Subcutaneous abdominal adipose tissue (tissue), 5 donors: ENCODE results near the gene TBC1D8.

Experiments used
- H3K27ac ChIP-seq: one replicate; pipeline ENCODE4 v1.7.0; 2013; ENCODE audit warnings: low read depth, mild to moderate bottlenecking, inconsistent platforms, low read length, moderate library complexity
- H3K27me3 ChIP-seq, 5 donors: one replicate each; pipeline ENCODE4 v1.7.0; 2013; ENCODE audit warnings: low read length in 5 of 5, inconsistent platforms in 1 of 5; ENCODE audit not compliant: control insufficient read depth in 5 of 5, insufficient read depth in 4 of 5
- H3K36me3 ChIP-seq, 5 donors: one replicate each; pipeline ENCODE4 v1.7.0; 2013; ENCODE audit warnings: low read length in 5 of 5; ENCODE audit not compliant: control insufficient read depth in 5 of 5, insufficient read depth in 5 of 5
- H3K4me1 ChIP-seq, 5 donors: one replicate each; pipeline ENCODE4 v1.7.0; 2013; ENCODE audit warnings: low read length in 5 of 5, mild to moderate bottlenecking in 3 of 5, moderate library complexity in 1 of 5; ENCODE audit not compliant: control insufficient read depth in 5 of 5, insufficient read depth in 5 of 5
- H3K4me3 ChIP-seq, 5 donors: one replicate each; pipeline ENCODE4 v1.7.0; 2013; ENCODE audit warnings: low read length in 5 of 5, low read depth in 1 of 5
- H3K9ac ChIP-seq, 5 donors: one replicate each; pipeline ENCODE4 v1.7.0; 2013; ENCODE audit warnings: low read length in 5 of 5, mild to moderate bottlenecking in 4 of 5, moderate library complexity in 3 of 5
- H3K9me3 ChIP-seq, 5 donors: one replicate each; pipeline ENCODE4 v1.7.0; 2013; ENCODE audit warnings: low read length in 5 of 5; ENCODE audit not compliant: control insufficient read depth in 5 of 5
- donor health status: healthy.
- donor health status: healthy.
- donor health status: healthy.
- donor health status: healthy.
- donor health status: healthy.

Gene TBC1D8

GRCh38 chr2:101140978-101141655 is 10.1 kb downstream of the TBC1D8 start:
- Histone ChIP-seq H3K9me3 (no peaks in the 10 kb centered on the region), H3K27ac (no peak overlapping the region), H3K4me3 (no peak overlapping the region), H3K27me3 (no peaks in the 10 kb centered on the region), H3K4me1 (peaks cover 0 to 4% (median 0%) of the 10 kb centered on the region in 5 donors), H3K36me3 (no peaks in the 10 kb centered on the region), H3K9ac (no peak overlapping the region)

GRCh38 chr2:101140237-101140636 is 10.9 kb downstream of the TBC1D8 start:
- H3K9me3 ChIP-seq, result no peaks in the 10 kb centered on the region
- H3K4me3 ChIP-seq, result no peak overlapping the region
- H3K27ac ChIP-seq, result no peak overlapping the region
- H3K27me3 ChIP-seq, result no peaks in the 10 kb centered on the region
- H3K36me3 ChIP-seq, result no peaks in the 10 kb centered on the region
- no peak overlapping the region for H3K9ac ChIP-seq
- H3K4me1 ChIP-seq, result peaks cover 0 to 4% (median 0%) of the 10 kb centered on the region in 5 donors

GRCh38 chr2:101139495-101139894 is 11.7 kb downstream of the TBC1D8 start:
- Histone ChIP-seq H3K4me3 (no peak overlapping the region), H3K9ac (no peak overlapping the region), H3K27ac (no peak overlapping the region), H3K27me3 (no peaks in the 10 kb centered on the region), H3K9me3 (no peaks in the 10 kb centered on the region), H3K4me1 (peaks cover 0 to 4% (median 0%) of the 10 kb centered on the region in 5 donors), H3K36me3 (no peaks in the 10 kb centered on the region)

GRCh38 chr2:101135412-101136296 is 15.5 kb downstream of the TBC1D8 start:
- Histone ChIP-seq H3K9me3 (no peaks in the 10 kb centered on the region), H3K4me1 (no peaks in the 10 kb centered on the region), H3K9ac (no peak overlapping the region), H3K27ac (no peak overlapping the region), H3K27me3 (no peaks in the 10 kb centered on the region), H3K36me3 (no peaks in the 10 kb centered on the region), H3K4me3 (no peak overlapping the region)

- Histone ChIP-seq H3K27me3 (no peaks in the 10 kb centered on the region), H3K4me3 (no peak overlapping the region), H3K27ac (no peak overlapping the region), H3K4me1 (no peaks in the 10 kb centered on the region), H3K9ac (no peak overlapping the region), H3K9me3 (no peaks in the 10 kb centered on the region), H3K36me3 (no peaks in the 10 kb centered on the region)
These were observed 17.6 kb downstream of the TBC1D8 start for GRCh38 chr2:101133492-101134100.

- Histone ChIP-seq H3K9me3 (no peaks in the 10 kb centered on the region), H3K27me3 (no peaks in the 10 kb centered on the region), H3K4me3 (no peak overlapping the region), H3K4me1 (no peaks in the 10 kb centered on the region), H3K36me3 (no peaks in the 10 kb centered on the region), H3K27ac (no peak overlapping the region), H3K9ac (no peak overlapping the region)
These were observed 19.0 kb downstream of the TBC1D8 start for GRCh38 chr2:101132202-101132601.

GRCh38 chr2:101130081-101130480 is 21.1 kb downstream of the TBC1D8 start:
- Histone ChIP-seq H3K27ac (no peak overlapping the region), H3K9ac (no peak overlapping the region), H3K9me3 (no peaks in the 10 kb centered on the region), H3K36me3 (no peaks in the 10 kb centered on the region), H3K27me3 (no peaks in the 10 kb centered on the region), H3K4me3 (no peak overlapping the region), H3K4me1 (peaks cover 0 to 14% (median 8%) of the 10 kb centered on the region in 5 donors)

GRCh38 chr2:101127319-101128056 is 23.7 kb downstream of the TBC1D8 start:
- Histone ChIP-seq H3K9me3 (no peaks in the 10 kb centered on the region), H3K36me3 (no peaks in the 10 kb centered on the region), H3K9ac (no peak overlapping the region), H3K4me1 (peaks cover 3 to 32% (median 27%) of the 10 kb centered on the region in 5 donors), H3K27ac (no peak overlapping the region), H3K4me3 (no peak overlapping the region), H3K27me3 (no peaks in the 10 kb centered on the region)

GRCh38 chr2:101125808-101126207 is 25.4 kb downstream of the TBC1D8 start:
- H3K9ac ChIP-seq, result no peak overlapping the region
- peaks cover 3 to 35% (median 27%) of the 10 kb centered on the region in 5 donors for H3K4me1 ChIP-seq
- H3K4me3 ChIP-seq, result no peak overlapping the region
- H3K9me3 ChIP-seq, result no peaks in the 10 kb centered on the region
- H3K36me3 ChIP-seq, result no peaks in the 10 kb centered on the region
- H3K27ac ChIP-seq, result peak overlapping the region; percentile 63
- no peaks in the 10 kb centered on the region for H3K27me3 ChIP-seq
